H9 (cell line): ENCODE measurements around the gene KPTN. TPM values are rescaled to one million over a fixed set of nuclear protein-coding genes. Genes with fewer than 3 reads are reported as not detected.

Experiments used
- DNase-seq: peaks from one replicate; pipeline ENCODE4 v3.0.0-alpha.2; 2017
- H2AFZ ChIP-seq: one replicate; pipeline ENCODE4 v1.6.1; 2013; ENCODE audit warnings: mild to moderate bottlenecking, low read length, control low read depth, moderate library complexity
- H2AK5ac ChIP-seq: 2 replicates; pipeline ENCODE4 v1.6.1; 2013; ENCODE audit warnings: low read length, control low read depth, mixed read lengths; ENCODE audit not compliant: insufficient read length
- H2BK120ac ChIP-seq: one replicate; pipeline ENCODE4 v1.6.1; 2013; ENCODE audit warnings: low read depth, mild to moderate bottlenecking, low read length, control low read depth, inconsistent platforms; ENCODE audit not compliant: poor library complexity, severe bottlenecking
- H2BK12ac ChIP-seq: 2 replicates; pipeline ENCODE4 v1.6.1; 2013; ENCODE audit warnings: low read length, control low read depth, mixed read lengths, low read depth; ENCODE audit not compliant: insufficient read length
- H2BK15ac ChIP-seq: 2 replicates; pipeline ENCODE4 v1.6.1; 2013; ENCODE audit warnings: low read depth, low read length, control low read depth
- H2BK20ac ChIP-seq: one replicate; pipeline ENCODE4 v1.6.1; 2013; ENCODE audit warnings: low read depth, mild to moderate bottlenecking, low read length, control low read depth, inconsistent platforms; ENCODE audit not compliant: poor library complexity, severe bottlenecking
- H2BK5ac ChIP-seq: 2 replicates; pipeline ENCODE4 v1.6.1; 2013; ENCODE audit warnings: low read length, control low read depth, mixed read lengths; ENCODE audit not compliant: insufficient read length
- H3K14ac ChIP-seq: 2 replicates; pipeline ENCODE4 v1.6.1; 2013; ENCODE audit warnings: low read length, control low read depth; ENCODE audit not compliant: insufficient read depth
- H3K18ac ChIP-seq: 2 replicates; pipeline ENCODE4 v1.6.1; 2013; ENCODE audit warnings: low read depth, mild to moderate bottlenecking, mixed read lengths, low read length, control low read depth; ENCODE audit not compliant: insufficient read length
- H3K23ac ChIP-seq: 2 replicates; pipeline ENCODE4 v1.6.1; 2013; ENCODE audit warnings: low read length, control low read depth, mixed read lengths, low read depth; ENCODE audit not compliant: insufficient read length
- H3K23me2 ChIP-seq: 2 replicates; pipeline ENCODE4 v1.6.1; 2013; ENCODE audit warnings: low read depth, mild to moderate bottlenecking, mixed read lengths, low read length, control low read depth; ENCODE audit not compliant: insufficient read length, poor library complexity, severe bottlenecking
- H3K27ac ChIP-seq: 2 replicates; pipeline ENCODE4 v1.5.1; 2013; ENCODE audit warnings: low read length, control low read depth, mixed read lengths, low read depth; ENCODE audit not compliant: insufficient read length
- H3K27me3 ChIP-seq: 2 replicates; pipeline ENCODE4 v1.6.1; 2013; ENCODE audit warnings: low read length, control low read depth, inconsistent platforms; ENCODE audit not compliant: insufficient read depth
- H3K4ac ChIP-seq: 2 replicates; pipeline ENCODE4 v1.6.1; 2013; ENCODE audit warnings: low read depth, mild to moderate bottlenecking, control low read depth, inconsistent platforms, low read length, moderate library complexity
- H3K4me1 ChIP-seq: 2 replicates; pipeline ENCODE4 v1.6.1; 2013; ENCODE audit warnings: low read length, control low read depth, inconsistent platforms; ENCODE audit not compliant: insufficient read depth
- H3K4me2 ChIP-seq: 2 replicates; pipeline ENCODE4 v1.6.1; 2013; ENCODE audit warnings: low read length, control low read depth, mixed read lengths; ENCODE audit not compliant: insufficient read length, insufficient read depth
- H3K56ac ChIP-seq: 2 replicates; pipeline ENCODE4 v1.6.1; 2013; ENCODE audit warnings: low read depth, mild to moderate bottlenecking, mixed read lengths, low read length, control low read depth; ENCODE audit not compliant: insufficient read length
- H3K79me1 ChIP-seq: 2 replicates; pipeline ENCODE4 v1.6.1; 2013; ENCODE audit warnings: low read depth, mild to moderate bottlenecking, moderate library complexity, low read length, control low read depth, inconsistent platforms; ENCODE audit not compliant: insufficient read depth, poor library complexity, severe bottlenecking
- H3K79me2 ChIP-seq: 2 replicates; pipeline ENCODE4 v1.6.1; 2013; ENCODE audit warnings: low read length, control low read depth, inconsistent platforms; ENCODE audit not compliant: insufficient read depth
- H3K9ac ChIP-seq: 2 replicates; pipeline ENCODE4 v1.6.1; 2013; ENCODE audit warnings: low read length, control low read depth, mixed read lengths; ENCODE audit not compliant: insufficient read length; ENCODE audit errors: extremely low read depth
- H3K9me3 ChIP-seq: one replicate; pipeline ENCODE4 v1.6.1; 2013; ENCODE audit warnings: low read depth, low read length, inconsistent platforms; ENCODE audit not compliant: control insufficient read depth
- H3T11ph ChIP-seq: one replicate; pipeline ENCODE4 v1.6.1; 2013; ENCODE audit warnings: mild to moderate bottlenecking, low read length, control low read depth, inconsistent platforms
- H4K20me1 ChIP-seq: one replicate; pipeline ENCODE4 v1.6.1; 2013; ENCODE audit not compliant: control insufficient read depth, insufficient read length, insufficient read depth
- H4K5ac ChIP-seq: 2 replicates; pipeline ENCODE4 v1.6.1; 2013; ENCODE audit warnings: low read depth, mild to moderate bottlenecking, mixed read lengths, low read length, control low read depth; ENCODE audit not compliant: insufficient read length
- H4K8ac ChIP-seq: replicated peaks from 2 replicates; pipeline ENCODE4 v1.6.1; 2013; ENCODE audit warnings: low read length, control low read depth, mixed read lengths, low read depth; ENCODE audit not compliant: insufficient read length
- H4K91ac ChIP-seq: 2 replicates; pipeline ENCODE4 v1.6.1; 2013; ENCODE audit warnings: low read depth, mild to moderate bottlenecking, moderate library complexity, mixed read lengths, low read length, control low read depth; ENCODE audit not compliant: insufficient read length
- H3K27ac Mint-ChIP-seq, 3 experiments: 2 replicates in 2 of 3; 3 replicates in 1 of 3; pipeline ENCODE4 v1.8.0; 2020 to 2021; ENCODE audit warnings: mixed read lengths in 3 of 3, mild to moderate bottlenecking in 1 of 3, moderate library complexity in 1 of 3
- H3K27me3 Mint-ChIP-seq: 2 replicates; pipeline ENCODE4 v1.8.0; 2021; ENCODE audit warnings: low read depth, mild to moderate bottlenecking, moderate library complexity, mixed read lengths
- H3K36me3 Mint-ChIP-seq, 3 experiments: 2 replicates in 2 of 3; 3 replicates in 1 of 3; pipeline ENCODE4 v1.8.0; 2020 to 2021; ENCODE audit warnings: low read depth in 3 of 3, mixed read lengths in 3 of 3; ENCODE audit not compliant: insufficient read depth in 1 of 3
- H3K4me1 Mint-ChIP-seq, 2 experiments: 2 replicates each; pipeline ENCODE4 v1.8.0; 2020; ENCODE audit warnings: mixed read lengths in 2 of 2
- H3K4me3 Mint-ChIP-seq, 2 experiments: 2 replicates in 1 of 2; 3 replicates in 1 of 2; pipeline ENCODE4 v1.8.0; 2020 to 2021; ENCODE audit warnings: mild to moderate bottlenecking in 2 of 2, mixed read lengths in 2 of 2, moderate library complexity in 1 of 2
- H3K9me3 Mint-ChIP-seq, 2 experiments: 2 replicates in 1 of 2; 3 replicates in 1 of 2; pipeline ENCODE4 v1.8.0; 2020; ENCODE audit warnings: mild to moderate bottlenecking in 2 of 2, mixed read lengths in 2 of 2, moderate library complexity in 1 of 2
- CTCF ChIP-seq: fragments of 200-600 bp; sonication (generic); conservative IDR thresholded peaks from 3 replicates; pipeline ENCODE4 v1.8.0; 2021; ENCODE audit warnings: antibody characterized with exemption, mild to moderate bottlenecking
- WGBS: extraction: QIAGEN DNeasy Blood & Tissue Kit; methylation state at CpG from one replicate; pipeline ENCODE4 v1.1.7; 2013; ENCODE audit warnings: missing lambda C conversion rate, low lambda C conversion rate, mixed read lengths; ENCODE audit not compliant: insufficient read length; ENCODE audit errors: extremely low coverage; 5-methylcytosine and 5-hydroxymethylcytosine counted together
- total RNA-seq: library from RNA; stranded (reverse); gene quantifications from 2 replicates; pipeline ENCODE4 v1.2.1, GENCODE V29; 2021

The KPTN gene
- total RNA-seq, 1 experiment from 2014 or later: 35.4 TPM

- H3K27ac ChIP-seq: no peak overlapping the region
- no peak overlapping the region for H4K5ac ChIP-seq
- H2BK12ac ChIP-seq: no peak overlapping the region
- H3K9me3 ChIP-seq: no peaks in the 10 kb centered on the region
- H3K14ac ChIP-seq: no peak overlapping the region
- Mint-ChIP-seq H3K27ac (no peak overlapping the region), H3K36me3 (peaks cover 7 to 23% (median 17%) of the 10 kb centered on the region in 3 experiments; a peak in 6 of 7 replicates), H3K9me3 (no peaks in the 10 kb centered on the region), H3K4me1 (peaks cover under 1 to 13% of the 10 kb centered on the region in 2 experiments; a peak in 3 of 4 replicates), H3K27me3 (no peaks in the 10 kb centered on the region), H3K4me3 (no peak overlapping the region)
- no peak overlapping the region for H3K4me2 ChIP-seq
- no peak overlapping the region for H2BK5ac ChIP-seq
- H4K91ac ChIP-seq: no peak overlapping the region
- H2AFZ ChIP-seq: no peak overlapping the region
- no peak for DNase-seq
- no peaks in the 10 kb centered on the region for H3K4me1 ChIP-seq
- no peak overlapping the region for H3K18ac ChIP-seq
- H3K9ac ChIP-seq: no peak overlapping the region
- no peak overlapping the region for H2BK120ac ChIP-seq
- H3K23ac ChIP-seq: no peak overlapping the region
- no peaks in the 10 kb centered on the region for H4K20me1 ChIP-seq
- no peaks in the 10 kb centered on the region for H3K79me1 ChIP-seq
- no peak overlapping the region for H2AK5ac ChIP-seq
- TF ChIP-seq CTCF: no peak
- H4K8ac ChIP-seq: no peak overlapping the region
- H3K23me2 ChIP-seq: no peaks in the 10 kb centered on the region
- no peaks in the 10 kb centered on the region for H3K27me3 ChIP-seq
- no peak overlapping the region for H3K4ac ChIP-seq
- 100% methylated on average over 6 of the region's 7 CpGs for WGBS
- no peak overlapping the region for H2BK20ac ChIP-seq
- no peaks in the 10 kb centered on the region for H3K79me2 ChIP-seq
- H2BK15ac ChIP-seq: no peak overlapping the region
- H3K56ac ChIP-seq: no peak overlapping the region
- no peak overlapping the region for H3T11ph ChIP-seq
Observed at GRCh38 chr19:47490031-47490430, 6.0 kb upstream of the KPTN start.
